Natural killer cell (primary cell): ENCODE results near the gene LHPP. TPM values are rescaled to one million over a fixed set of nuclear protein-coding genes. Genes with fewer than 3 reads are reported as not detected.

Experiments
- ATAC-seq, 3 donors: fragments of 150-1000 bp in 2 of 3; fragments of 200-7000 bp in 1 of 3; cut with Tn5 transposase; 1 replicate in 1 of 3; 2 replicates in 2 of 3; pipeline ENCODE4 v1.10.0; 2021; ENCODE audit warnings: mild to moderate bottlenecking in 2 of 3, moderate library complexity in 2 of 3
- DNase-seq, 2 donors: peaks; one replicate each; pipeline versions ENCODE4 v3.0.0 to v3.0.0-alpha.2; 2013 to 2021; ENCODE audit warnings: mixed read lengths in 1 of 2
- H3K27ac ChIP-seq: one replicate; pipeline ENCODE4 v1.5.1; 2013; ENCODE audit warnings: mild to moderate bottlenecking, low read length
- H3K27me3 ChIP-seq: one replicate; pipeline ENCODE4 v1.6.1; 2013; ENCODE audit warnings: low read length; ENCODE audit not compliant: control insufficient read depth, insufficient read depth
- H3K36me3 ChIP-seq: one replicate; pipeline ENCODE4 v1.6.1; 2013; ENCODE audit warnings: low read length; ENCODE audit not compliant: control insufficient read depth, insufficient read depth
- H3K4me1 ChIP-seq: one replicate; pipeline ENCODE4 v1.6.1; 2013; ENCODE audit warnings: low read length; ENCODE audit not compliant: control insufficient read depth, insufficient read depth
- H3K4me3 ChIP-seq: one replicate; pipeline ENCODE4 v1.5.1; 2013; ENCODE audit warnings: low read length
- H3K9me3 ChIP-seq: one replicate; pipeline ENCODE4 v1.6.1; 2013; ENCODE audit warnings: low read length; ENCODE audit not compliant: control insufficient read depth, insufficient read depth
- H3K27ac Mint-ChIP-seq, 2 donors: one replicate each; pipeline ENCODE4 v1.8.0; 2022; ENCODE audit warnings: mild to moderate bottlenecking in 2 of 2, mixed read lengths in 2 of 2, moderate library complexity in 1 of 2
- H3K27me3 Mint-ChIP-seq, 2 donors: one replicate each; pipeline ENCODE4 v1.8.0; 2022; ENCODE audit warnings: low read depth in 2 of 2, mixed read lengths in 2 of 2
- H3K36me3 Mint-ChIP-seq: one replicate; pipeline ENCODE4 v1.8.0; 2022; ENCODE audit warnings: mixed read lengths
- H3K4me1 Mint-ChIP-seq, 2 donors: one replicate each; pipeline ENCODE4 v1.8.0; 2022; ENCODE audit warnings: mixed read lengths in 2 of 2
- H3K4me3 Mint-ChIP-seq: one replicate; pipeline ENCODE4 v1.8.0; 2022; ENCODE audit warnings: mild to moderate bottlenecking, moderate library complexity, mixed read lengths
- H3K9me3 Mint-ChIP-seq, 2 donors: one replicate each; pipeline ENCODE4 v1.8.0; 2022; ENCODE audit warnings: mixed read lengths in 2 of 2
- WGBS: methylation state at CpG from one replicate; pipeline ENCODE4 v1.1.7; 2013; ENCODE audit warnings: missing lambda C conversion rate; ENCODE audit not compliant: insufficient coverage; 5-methylcytosine and 5-hydroxymethylcytosine counted together
- intact Hi-C: fragments of 100-400 bp; cut with micrococcal nuclease; formaldehyde crosslinking; loops from one replicate; pipeline ENCODE4 v1.14.2; 2022
- total RNA-seq, 4 donors: library from RNA; stranded (reverse); fragments of 120-200 nt in 1 of 4; gene quantifications; one replicate each; pipeline versions ENCODE4 v1.2.3 to v1.2.4, GENCODE V29; 2013 to 2022
- TF ChIP-seq, protein P1 (sequence below): fragments of 200-600 bp; IDR thresholded peaks from one replicate; pipeline ENCODE4 v1.8.0; 2022; ENCODE audit warnings: antibody characterized with exemption

LHPP gene
- total RNA-seq, 3 donors from 2014 or later (not counting 1 experiment from before 2014, with no cell fraction given) = 12.3 to 19.3 (median 14.8) TPM

DNA sequence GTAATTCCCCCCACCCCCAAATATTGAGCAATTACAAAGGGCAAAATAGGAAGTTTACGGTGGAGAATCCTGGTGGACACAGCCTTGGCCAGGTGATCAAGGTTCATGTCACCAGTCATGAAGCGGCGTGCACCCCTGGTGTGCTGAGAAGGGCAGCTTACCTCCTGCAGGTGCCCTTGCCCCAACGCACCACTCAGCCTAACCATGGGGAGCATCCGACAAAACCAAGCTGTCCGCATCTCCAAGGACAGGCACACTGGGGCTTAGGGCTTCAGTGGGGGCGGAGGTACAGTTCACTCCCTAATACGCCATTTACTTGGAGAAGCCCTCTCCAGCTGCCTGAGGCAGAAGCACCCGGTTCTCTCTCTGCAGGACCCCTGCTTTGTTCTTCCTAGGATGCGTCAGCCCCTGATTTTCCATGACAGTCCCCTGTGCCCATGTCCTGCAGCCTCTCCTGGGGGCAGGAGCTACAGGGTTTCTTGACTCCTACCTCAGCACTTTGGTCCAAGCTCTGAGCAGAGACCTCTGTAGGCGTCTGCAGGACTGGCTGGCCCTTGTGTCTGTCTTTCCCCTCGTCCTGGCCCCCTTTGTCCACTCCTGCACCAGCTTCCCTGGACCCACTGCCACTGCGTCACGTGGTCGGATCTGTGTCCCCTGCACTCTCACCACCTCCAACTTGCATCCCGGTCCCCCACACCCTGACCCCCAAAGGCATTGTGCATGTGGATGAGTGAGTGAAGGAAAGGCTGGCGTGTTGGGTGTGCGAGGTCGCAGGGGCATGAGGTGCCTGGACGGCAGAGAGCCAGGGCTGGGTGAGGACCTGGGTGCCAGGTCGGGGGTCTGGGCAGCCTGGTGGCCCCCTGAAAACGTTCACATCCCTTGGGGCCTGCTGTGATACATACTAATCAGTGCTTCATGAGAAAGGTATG, 113.7 kb downstream of the LHPP start:
- H3K27ac Mint-ChIP-seq = no peak overlapping the region
- ATAC-seq (no peak), DNase-seq (no peak)
- no peaks in the 10 kb centered on the region for H3K9me3 Mint-ChIP-seq
- H3K9me3 ChIP-seq = no peaks in the 10 kb centered on the region
- no peaks in the 10 kb centered on the region for H3K4me1 ChIP-seq
- no peaks in the 10 kb centered on the region for H3K27me3 ChIP-seq
- H3K4me1 Mint-ChIP-seq = peaks cover 0 to 9% of the 10 kb centered on the region in 2 donors
- no peaks in the 10 kb centered on the region for H3K27me3 Mint-ChIP-seq
- no peak overlapping the region for H3K4me3 Mint-ChIP-seq
- H3K4me3 ChIP-seq = no peak overlapping the region
- TF ChIP-seq, protein P1, sequence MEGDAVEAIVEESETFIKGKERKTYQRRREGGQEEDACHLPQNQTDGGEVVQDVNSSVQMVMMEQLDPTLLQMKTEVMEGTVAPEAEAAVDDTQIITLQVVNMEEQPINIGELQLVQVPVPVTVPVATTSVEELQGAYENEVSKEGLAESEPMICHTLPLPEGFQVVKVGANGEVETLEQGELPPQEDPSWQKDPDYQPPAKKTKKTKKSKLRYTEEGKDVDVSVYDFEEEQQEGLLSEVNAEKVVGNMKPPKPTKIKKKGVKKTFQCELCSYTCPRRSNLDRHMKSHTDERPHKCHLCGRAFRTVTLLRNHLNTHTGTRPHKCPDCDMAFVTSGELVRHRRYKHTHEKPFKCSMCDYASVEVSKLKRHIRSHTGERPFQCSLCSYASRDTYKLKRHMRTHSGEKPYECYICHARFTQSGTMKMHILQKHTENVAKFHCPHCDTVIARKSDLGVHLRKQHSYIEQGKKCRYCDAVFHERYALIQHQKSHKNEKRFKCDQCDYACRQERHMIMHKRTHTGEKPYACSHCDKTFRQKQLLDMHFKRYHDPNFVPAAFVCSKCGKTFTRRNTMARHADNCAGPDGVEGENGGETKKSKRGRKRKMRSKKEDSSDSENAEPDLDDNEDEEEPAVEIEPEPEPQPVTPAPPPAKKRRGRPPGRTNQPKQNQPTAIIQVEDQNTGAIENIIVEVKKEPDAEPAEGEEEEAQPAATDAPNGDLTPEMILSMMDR = no peak
- intact Hi-C loops = no loop called here
- no peak overlapping the region for H3K27ac ChIP-seq
- no peaks in the 10 kb centered on the region for H3K36me3 Mint-ChIP-seq
- WGBS = 91% methylated on average over 19 of the region's 22 CpGs
- no peaks in the 10 kb centered on the region for H3K36me3 ChIP-seq

DNA sequence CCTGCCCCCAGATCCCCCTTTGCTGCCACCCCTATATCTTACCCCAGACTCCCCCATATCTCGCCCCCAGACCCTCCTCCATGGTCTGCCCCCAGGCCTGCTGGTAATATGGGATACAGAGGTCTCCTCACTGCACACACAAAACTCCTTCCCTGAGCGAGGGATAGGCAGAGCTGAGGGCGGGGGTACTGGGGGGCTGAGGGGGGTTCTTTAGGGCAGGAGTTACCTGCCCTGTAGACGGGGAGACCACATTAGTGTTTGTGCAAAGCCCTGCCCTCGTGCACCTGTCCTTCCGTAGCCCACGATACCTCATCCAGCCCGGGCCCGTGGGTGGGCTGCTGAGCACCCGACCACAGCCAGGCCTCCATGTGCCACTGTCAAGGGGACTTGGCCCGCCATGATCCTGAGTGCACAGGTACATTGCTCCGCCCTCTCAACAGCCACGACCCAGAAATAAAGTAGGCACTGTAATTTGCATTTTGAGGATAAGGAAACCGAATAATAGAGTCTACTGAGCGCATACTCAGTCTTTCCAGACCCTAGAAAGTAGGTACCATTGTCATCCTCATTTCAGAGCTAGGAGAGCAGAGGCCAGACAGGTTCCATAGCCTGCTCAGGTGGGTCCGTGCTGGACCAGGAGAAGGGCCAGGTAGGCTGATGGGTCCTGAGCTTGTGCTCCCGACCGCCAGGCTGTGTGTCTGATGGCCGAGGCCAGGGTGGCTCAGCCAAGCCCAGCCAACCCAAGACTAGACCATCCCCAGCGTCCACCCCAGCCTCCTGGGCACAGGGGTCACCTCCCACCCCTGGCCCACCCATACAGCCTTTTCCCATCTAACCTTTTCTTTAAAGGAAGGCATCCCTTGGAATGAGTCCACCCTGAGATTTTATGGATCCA, 115.2 kb downstream of the LHPP start:
- no peak for DNase-seq
- Histone ChIP-seq H3K4me1 (no peaks in the 10 kb centered on the region), H3K4me3 (no peak overlapping the region), H3K27ac (no peak overlapping the region), H3K9me3 (no peaks in the 10 kb centered on the region), H3K27me3 (no peaks in the 10 kb centered on the region), H3K36me3 (no peaks in the 10 kb centered on the region)
- no peak overlapping the region for H3K27ac Mint-ChIP-seq
- H3K4me3 Mint-ChIP-seq = no peak overlapping the region
- H3K9me3 Mint-ChIP-seq = no peaks in the 10 kb centered on the region
- WGBS = 71% methylated on average over 18 of the region's 20 CpGs
- peaks cover 0 to 9% of the 10 kb centered on the region in 2 donors for H3K4me1 Mint-ChIP-seq
- H3K27me3 Mint-ChIP-seq = no peaks in the 10 kb centered on the region
- ATAC-seq = no peak
- intact Hi-C loops = no loop called here
- TF ChIP-seq, protein P1 = no peak
- H3K36me3 Mint-ChIP-seq = no peaks in the 10 kb centered on the region

GRCh38 chr10:124577651-124578050, 116.0 kb downstream of the LHPP start:
- H3K27ac Mint-ChIP-seq = no peak overlapping the region
- no peaks in the 10 kb centered on the region for H3K36me3 ChIP-seq
- H3K4me1 Mint-ChIP-seq = peaks cover 0 to 9% of the 10 kb centered on the region in 2 donors
- no peak overlapping the region for H3K27ac ChIP-seq
- H3K36me3 Mint-ChIP-seq = no peaks in the 10 kb centered on the region
- H3K4me3 ChIP-seq = no peak overlapping the region
- H3K9me3 Mint-ChIP-seq = no peaks in the 10 kb centered on the region
- intact Hi-C loops = no loop called here
- DNase-seq (no peak), ATAC-seq (no peak)
- H3K4me3 Mint-ChIP-seq = no peak overlapping the region
- 92% methylated on average over 3 of the region's 3 CpGs for WGBS
- no peaks in the 10 kb centered on the region for H3K4me1 ChIP-seq
- no peaks in the 10 kb centered on the region for H3K27me3 ChIP-seq
- TF ChIP-seq, protein P1 = no peak
- no peaks in the 10 kb centered on the region for H3K27me3 Mint-ChIP-seq
- no peaks in the 10 kb centered on the region for H3K9me3 ChIP-seq
